HUES6 (cell line): Measurements from ENCODE around the gene MAGED4.
"Not testable (repeated sequence)": the region's sequence is repeated elsewhere in the genome, so short reads cannot be mapped to it uniquely, and the experiment has no call there.

Experiments
- H3K27ac ChIP-seq: 2 replicates; pipeline ENCODE4 v1.7.0; 2013; ENCODE audit warnings: low read depth, mild to moderate bottlenecking, low read length, inconsistent platforms
- H3K27me3 ChIP-seq: 2 replicates; pipeline ENCODE4 v1.6.1; 2013; ENCODE audit warnings: low read length; ENCODE audit not compliant: control insufficient read depth, insufficient read depth
- H3K36me3 ChIP-seq: 2 replicates; pipeline ENCODE4 v1.6.1; 2013; ENCODE audit warnings: low read length; ENCODE audit not compliant: control insufficient read depth, insufficient read depth
- H3K4me1 ChIP-seq: 2 replicates; pipeline ENCODE4 v1.6.1; 2013; ENCODE audit warnings: low read length; ENCODE audit not compliant: control insufficient read depth, insufficient read depth
- H3K4me3 ChIP-seq: 2 replicates; pipeline ENCODE4 v1.5.1; 2013; ENCODE audit warnings: low read depth, low read length
- H3K9ac ChIP-seq: one replicate; pipeline ENCODE4 v1.6.1; 2013; ENCODE audit warnings: mild to moderate bottlenecking, low read length
- H3K9me3 ChIP-seq: 2 replicates; pipeline ENCODE4 v1.6.1; 2013; ENCODE audit warnings: low read depth, low read length; ENCODE audit not compliant: control insufficient read depth, insufficient read depth

The MAGED4 gene

GRCh38 chrX:52184440-52185077 is at the start of gene MAGED4:
MAGED4 (plus strand) TSS chrX:52184888; CDS start chrX:52185923, 1,035 bp downstream.
- H3K9me3 ChIP-seq, H3K4me3 ChIP-seq, H3K36me3 ChIP-seq, H3K4me1 ChIP-seq, H3K27ac ChIP-seq, H3K9ac ChIP-seq, H3K27me3 ChIP-seq: not testable (repeated sequence)

DNA sequence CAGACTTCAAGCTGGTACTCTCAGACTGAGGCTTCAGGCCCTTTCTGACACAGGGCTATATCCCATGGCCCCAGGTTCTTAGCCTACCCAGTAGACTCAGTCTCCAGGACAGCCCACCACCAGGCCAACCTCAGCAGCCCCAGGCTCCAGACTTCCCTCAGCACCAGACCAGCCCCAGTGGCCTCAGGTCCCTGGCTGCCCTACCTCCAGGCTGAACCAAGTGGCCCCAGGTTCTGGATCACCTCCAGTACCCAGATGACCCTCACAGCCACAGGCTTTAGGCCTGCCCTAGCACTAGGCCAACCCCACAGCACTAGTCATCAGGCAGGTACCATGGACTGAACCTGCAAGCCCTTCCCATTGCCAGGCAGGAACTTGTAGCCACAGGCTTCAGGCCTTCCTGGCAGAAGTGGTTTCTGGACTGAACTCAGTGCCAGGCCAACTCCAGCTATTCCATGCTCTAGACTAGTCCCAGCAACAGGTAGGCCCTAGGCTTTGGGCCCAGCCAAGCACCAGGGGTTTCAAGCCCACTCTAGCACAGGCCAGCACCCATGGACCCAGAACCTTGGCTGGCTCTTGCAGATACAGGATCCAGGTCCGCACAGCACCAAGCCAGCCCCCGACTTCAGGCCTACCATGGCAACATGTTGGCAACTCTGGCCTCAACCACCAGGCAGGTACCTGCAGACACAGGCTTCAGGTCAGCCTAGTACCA is 45.7 kb upstream of the MAGED4 start:
- no peak overlapping the region for H3K4me3 ChIP-seq

GRCh38 chrX:52139545-52139895 is 45.2 kb upstream of the MAGED4 start:
- no peaks in the 10 kb centered on the region for H3K4me1 ChIP-seq
- H3K9ac ChIP-seq: no peak overlapping the region
- no peak overlapping the region for H3K27ac ChIP-seq
- no peak overlapping the region for H3K4me3 ChIP-seq
- peaks cover 12% of the 10 kb centered on the region; the same call in 1 of the 2 replicates for H3K9me3 ChIP-seq
- H3K36me3 ChIP-seq: no peaks in the 10 kb centered on the region
- no peaks in the 10 kb centered on the region for H3K27me3 ChIP-seq

More for the DNA sequence above, 45.7 kb upstream of the MAGED4 start:
- Histone ChIP-seq H3K4me1 (no peaks in the 10 kb centered on the region), H3K27me3 (no peaks in the 10 kb centered on the region), H3K36me3 (no peaks in the 10 kb centered on the region), H3K9ac (no peak overlapping the region), H3K27ac (no peak overlapping the region), H3K9me3 (peaks cover 12% of the 10 kb centered on the region; the same call in 1 of the 2 replicates)

DNA sequence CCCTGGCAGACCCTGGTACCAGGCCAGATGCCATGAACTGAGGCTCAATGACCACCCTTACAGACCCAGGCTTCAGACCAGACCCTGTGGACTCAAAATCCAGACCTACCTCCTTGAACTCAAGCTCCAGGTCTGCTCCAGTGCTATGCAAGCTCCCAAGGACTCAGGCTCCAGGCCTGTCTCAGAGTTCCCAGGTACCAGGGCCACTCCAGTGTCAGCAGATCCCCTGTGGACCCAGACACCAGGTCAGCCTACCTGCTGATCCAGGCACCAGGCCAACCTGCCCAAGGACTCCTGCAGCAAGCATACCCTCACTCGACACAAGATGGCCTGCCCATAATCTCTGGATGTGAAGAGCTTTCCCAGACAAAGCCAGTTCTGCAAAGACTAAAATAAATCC is 44.7 kb upstream of the MAGED4 start:
- Histone ChIP-seq H3K4me3 (no peak overlapping the region), H3K27me3 (no peaks in the 10 kb centered on the region), H3K36me3 (no peaks in the 10 kb centered on the region), H3K9ac (no peak overlapping the region), H3K9me3 (peaks cover 12% of the 10 kb centered on the region; the same call in 1 of the 2 replicates), H3K4me1 (no peaks in the 10 kb centered on the region), H3K27ac (no peak overlapping the region)

- not testable (repeated sequence) for H3K27me3 ChIP-seq, H3K27ac ChIP-seq, H3K9ac ChIP-seq, H3K36me3 ChIP-seq, H3K4me1 ChIP-seq, H3K4me3 ChIP-seq
- H3K9me3 ChIP-seq: peaks cover 15% of the 10 kb centered on the region; the same call in 1 of the 2 replicates
Measured at GRCh38 chrX:52150667-52151066, 34.0 kb upstream of the MAGED4 start.

DNA sequence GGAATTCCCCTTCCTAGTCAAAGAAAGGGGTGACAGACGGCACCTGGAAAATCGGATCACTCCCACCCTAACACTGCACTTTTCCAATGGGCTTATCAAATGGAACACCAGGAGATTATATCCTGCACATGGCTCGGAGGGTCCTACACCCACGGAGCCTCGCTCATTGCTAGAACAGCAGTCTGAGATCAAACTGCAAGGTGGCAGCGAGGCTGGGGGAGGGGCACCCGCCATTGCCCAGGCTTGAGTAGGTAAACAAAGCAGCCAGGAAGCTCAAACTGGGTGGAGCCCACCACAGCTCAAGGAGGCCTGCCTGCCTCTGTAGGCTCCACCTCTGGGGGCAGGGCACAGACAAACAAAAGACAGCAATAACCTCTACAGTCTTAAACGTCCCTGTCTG is 24.5 kb upstream of the MAGED4 start:
- not testable (repeated sequence) for H3K27ac ChIP-seq, H3K4me1 ChIP-seq, H3K4me3 ChIP-seq, H3K27me3 ChIP-seq, H3K36me3 ChIP-seq, H3K9ac ChIP-seq
- H3K9me3 ChIP-seq: peaks cover 10% of the 10 kb centered on the region; the same call in 1 of the 2 replicates

DNA sequence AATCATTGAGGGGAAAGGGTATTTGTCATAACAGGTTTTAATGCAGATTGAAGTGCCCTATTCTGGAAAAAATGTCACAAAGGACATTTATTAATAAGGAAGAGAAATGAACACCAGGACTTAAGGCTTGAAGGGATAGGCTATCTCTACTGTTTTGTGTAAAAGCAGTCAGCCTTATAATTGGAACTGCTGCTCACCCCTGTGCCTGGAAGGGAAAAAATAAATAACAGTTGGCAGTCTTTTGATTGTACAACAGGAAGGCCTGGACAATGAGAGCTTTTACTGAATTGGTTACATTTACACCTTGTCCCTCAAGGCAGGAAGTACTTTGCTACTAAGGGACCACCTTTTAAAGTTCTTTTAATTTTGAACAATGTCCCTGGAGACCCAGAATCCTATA is 17.8 kb upstream of the MAGED4 start:
- H3K4me1 ChIP-seq: no peaks in the 10 kb centered on the region
- no peaks in the 10 kb centered on the region for H3K36me3 ChIP-seq
- no peak overlapping the region for H3K27ac ChIP-seq
- H3K9me3 ChIP-seq: peaks cover 11% of the 10 kb centered on the region
- H3K9ac ChIP-seq: no peak overlapping the region
- H3K4me3 ChIP-seq: no peak overlapping the region
- no peaks in the 10 kb centered on the region for H3K27me3 ChIP-seq

DNA sequence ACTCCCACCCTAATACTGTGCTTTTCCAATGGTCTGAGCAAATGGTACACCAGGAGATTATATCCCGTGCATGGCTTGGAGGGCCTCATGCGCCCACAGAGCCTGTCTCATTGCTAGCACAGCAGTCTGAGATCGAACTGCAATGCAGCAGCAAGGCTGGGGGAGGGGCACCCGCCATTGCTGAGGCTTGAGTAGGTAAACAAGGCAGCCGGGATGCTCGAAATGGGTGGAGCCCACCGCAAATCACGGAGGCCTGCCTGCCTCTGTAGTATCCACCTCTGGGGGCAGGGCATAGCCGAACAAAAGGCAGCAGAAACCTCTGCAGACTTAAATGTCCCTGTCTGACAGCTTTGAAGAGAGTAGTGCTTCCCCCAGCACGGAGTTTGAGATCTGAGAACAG is 13.6 kb upstream of the MAGED4 start:
- H3K4me3 ChIP-seq, H3K9ac ChIP-seq, H3K27ac ChIP-seq, H3K27me3 ChIP-seq, H3K36me3 ChIP-seq, H3K4me1 ChIP-seq: not testable (repeated sequence)
- peaks cover 11% of the 10 kb centered on the region for H3K9me3 ChIP-seq

DNA sequence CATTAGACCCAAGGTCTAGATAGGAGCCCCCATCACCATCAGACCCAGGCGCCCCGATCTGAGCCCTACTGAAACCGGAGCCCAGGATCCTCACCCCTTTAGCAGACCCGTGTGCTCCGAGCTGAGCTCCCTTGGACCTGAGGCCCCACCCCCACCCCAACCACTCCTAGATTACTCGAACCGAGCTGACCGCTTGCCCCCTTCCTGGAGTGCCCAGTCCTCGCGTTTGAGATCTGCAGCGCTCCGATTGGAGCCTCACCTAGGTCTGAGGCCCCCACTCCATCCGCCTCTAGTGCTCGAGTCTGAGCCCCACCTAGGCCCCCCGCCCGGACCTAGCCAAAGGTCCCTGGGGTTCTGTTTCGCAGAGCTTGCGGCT is 378 bp downstream of the MAGED4 start:
- not testable (repeated sequence) for H3K36me3 ChIP-seq, H3K27me3 ChIP-seq, H3K27ac ChIP-seq, H3K4me1 ChIP-seq, H3K9ac ChIP-seq, H3K9me3 ChIP-seq, H3K4me3 ChIP-seq

GRCh38 chrX:52211405-52211804 is 26.7 kb downstream of the MAGED4 start:
- H3K36me3 ChIP-seq, H3K27ac ChIP-seq, H3K9me3 ChIP-seq, H3K4me1 ChIP-seq, H3K4me3 ChIP-seq, H3K9ac ChIP-seq, H3K27me3 ChIP-seq: not testable (repeated sequence)

- Histone ChIP-seq H3K27me3 (peaks cover 3% of the 10 kb centered on the region; the same call in 1 of the 2 replicates), H3K9me3 (peaks cover 6% of the 10 kb centered on the region; the same call in 1 of the 2 replicates), H3K27ac (no peak overlapping the region)
Measured at GRCh38 chrX:52213276-52213675, 28.6 kb downstream of the MAGED4 start.

More at GRCh38 chrX:52213276-52213675, 28.6 kb downstream of the MAGED4 start:
- H3K36me3 ChIP-seq: no peaks in the 10 kb centered on the region
- no peak overlapping the region for H3K4me3 ChIP-seq
- H3K9ac ChIP-seq: no peak overlapping the region
- H3K4me1 ChIP-seq: peaks cover 6% of the 10 kb centered on the region; the same call in 1 of the 2 replicates
